ENCODE results near the gene SORL1.
"Not testable (repeated sequence)": the region's sequence is repeated elsewhere in the genome, so short reads cannot be mapped to it uniquely, and the experiment has no call there.

The SORL1 gene

GRCh38 chr11:121478895-121479697, 27.0 kb downstream of the SORL1 start:
- no peak for FAIRE-seq

DNA sequence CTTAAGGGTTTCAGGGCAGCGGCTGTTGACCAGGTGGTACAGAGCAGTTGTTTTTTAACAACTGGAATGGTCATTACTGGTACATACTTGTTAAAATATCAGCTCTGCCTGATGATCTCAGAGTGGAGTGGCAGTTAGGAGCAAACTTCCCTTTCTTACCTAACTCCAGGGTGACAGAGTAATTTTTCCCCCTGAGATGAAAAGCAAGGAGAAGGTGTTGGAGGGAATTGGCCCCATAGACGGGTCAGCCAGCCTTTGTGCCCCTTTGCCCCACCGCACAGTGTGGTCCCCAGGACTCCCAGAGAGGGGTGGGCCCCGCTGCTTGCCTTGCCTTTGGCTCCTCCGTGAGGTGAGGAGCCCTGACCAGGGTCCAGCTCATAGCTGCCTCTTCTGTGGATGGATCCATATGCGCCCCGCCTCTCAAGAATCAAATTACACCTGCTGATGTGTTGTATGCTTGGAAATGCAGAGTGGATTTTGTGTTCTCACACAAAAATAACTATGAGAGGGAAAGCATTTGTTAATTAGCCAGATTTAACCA, 27.7 kb downstream of the SORL1 start:
- FAIRE-seq, result no peak

DNA sequence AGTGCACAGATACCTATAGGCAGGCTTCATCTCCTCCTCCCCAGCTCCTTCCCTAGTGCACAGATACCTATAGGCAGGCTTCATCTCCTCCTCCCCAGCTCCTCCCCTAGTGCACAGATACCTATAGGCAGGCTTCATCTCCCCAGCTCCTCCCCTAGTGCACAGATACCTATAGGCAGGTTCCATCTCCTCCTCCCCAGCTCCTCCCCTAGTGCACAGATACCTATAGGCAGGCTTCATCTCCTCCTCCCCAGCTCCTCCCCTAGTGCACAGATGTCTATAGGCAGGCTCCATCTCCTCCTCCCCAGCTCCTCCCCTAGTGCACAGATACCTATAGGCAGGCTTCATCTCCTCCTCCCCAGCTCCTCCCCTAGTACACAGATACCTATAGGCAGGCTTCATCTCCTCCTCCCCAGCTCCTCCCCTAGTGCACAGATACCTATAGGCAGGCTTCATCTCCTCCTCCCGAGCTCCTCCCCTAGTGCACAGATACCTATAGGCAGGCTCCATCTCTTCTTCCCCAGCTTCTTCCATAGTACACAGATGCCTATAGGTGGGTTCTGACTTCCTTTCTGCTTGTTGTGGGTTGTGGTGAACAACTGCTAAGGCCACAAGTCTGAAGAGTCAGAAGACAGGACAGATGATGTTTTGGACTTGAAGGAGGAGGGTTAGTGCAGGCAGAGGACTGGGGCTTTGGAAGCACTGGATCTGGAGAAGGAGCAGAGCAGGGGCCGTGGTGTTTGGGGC, 29.5 kb downstream of the SORL1 start:
- FAIRE-seq, result not testable (repeated sequence)

DNA sequence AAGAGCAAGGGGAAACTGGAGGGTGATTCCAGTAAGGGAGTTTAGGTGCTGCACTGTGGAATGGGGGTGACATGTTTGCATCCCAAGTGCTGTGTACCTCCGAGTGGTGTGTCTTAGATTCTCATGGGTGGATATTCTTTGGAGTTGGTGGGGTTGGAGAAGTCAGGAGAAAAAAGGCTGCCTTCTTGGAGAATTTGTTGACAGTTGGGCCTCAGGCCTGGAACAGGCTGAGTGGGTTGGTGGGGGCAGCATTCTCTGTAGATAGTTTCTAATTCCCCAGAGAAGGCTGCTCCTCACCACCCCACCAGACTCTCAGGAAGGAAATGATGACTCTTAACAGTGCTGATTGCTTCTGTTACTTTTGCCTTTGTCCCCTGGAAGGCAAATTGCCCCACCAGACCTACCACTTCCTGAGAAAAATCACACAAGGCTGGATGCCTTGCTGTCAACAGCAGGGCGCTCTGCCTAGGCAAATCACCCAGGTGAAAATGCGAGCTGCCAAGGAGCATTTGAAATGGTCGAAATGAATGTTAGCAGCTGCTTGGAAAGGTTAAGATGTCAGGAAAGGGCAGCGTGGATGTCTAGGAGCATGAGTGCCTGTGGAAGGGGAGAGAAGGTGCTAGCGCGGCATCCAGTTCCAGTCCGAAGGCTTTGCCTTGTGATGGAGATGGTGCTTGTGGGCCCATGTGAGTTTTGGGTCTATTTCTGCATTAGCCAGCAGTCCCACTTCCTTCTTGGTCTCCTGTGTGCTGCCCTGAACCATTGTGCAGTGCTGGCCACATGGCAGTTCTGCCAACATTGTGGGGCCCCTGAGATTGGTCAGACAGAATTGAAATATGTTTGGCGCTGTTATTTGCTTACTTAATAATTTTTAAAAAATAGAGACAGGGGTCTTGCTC, 30.4 kb downstream of the SORL1 start:
- FAIRE-seq, result no peak

- no peak for FAIRE-seq
These were observed 31.8 kb downstream of the SORL1 start for GRCh38 chr11:121483805-121484480.

GRCh38 chr11:121485216-121485615, 33.1 kb downstream of the SORL1 start:
- FAIRE-seq, result no peak

GRCh38 chr11:121486054-121486453, 33.9 kb downstream of the SORL1 start:
- no peak for FAIRE-seq

DNA sequence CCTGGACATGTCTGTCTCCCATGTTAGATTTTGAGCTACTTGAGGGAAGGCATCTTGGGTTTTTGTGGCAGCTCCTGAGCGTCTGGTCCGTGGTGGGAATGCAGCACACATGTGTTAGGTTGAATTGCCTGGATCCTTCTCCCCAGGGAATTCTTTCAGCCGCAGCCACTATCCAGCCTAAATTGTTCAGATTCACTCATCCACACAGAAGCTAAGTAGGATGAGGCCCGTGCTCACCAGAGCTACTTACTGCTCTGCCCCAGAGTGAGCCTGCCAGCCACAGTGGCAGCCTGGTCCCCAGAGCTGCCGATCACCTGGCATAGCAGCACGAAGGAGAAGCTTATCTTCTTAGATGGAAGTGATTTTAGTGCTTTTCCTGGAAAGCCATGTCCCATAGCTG, 35.1 kb downstream of the SORL1 start:
- no peak for FAIRE-seq

DNA sequence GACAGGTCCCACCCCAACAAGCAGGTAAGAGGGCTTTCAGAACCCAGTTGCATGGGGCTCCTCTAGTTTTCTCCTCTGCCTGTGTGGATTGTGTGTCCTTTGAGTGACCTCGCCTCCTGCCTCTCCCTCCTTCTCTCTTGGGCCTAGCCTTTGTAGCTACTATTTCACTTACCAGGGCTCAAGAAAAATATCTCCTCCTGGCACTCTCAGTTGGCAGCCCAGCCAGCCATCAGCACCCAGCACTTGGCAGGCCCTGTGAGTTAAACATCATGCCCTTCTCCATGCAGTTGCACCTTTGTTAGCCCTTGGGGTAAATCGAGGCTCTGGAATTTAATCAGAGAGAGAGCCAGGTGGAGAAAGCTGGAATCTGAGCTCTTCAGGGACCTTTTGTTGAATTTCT, 36.1 kb downstream of the SORL1 start:
- no peak for FAIRE-seq

DNA sequence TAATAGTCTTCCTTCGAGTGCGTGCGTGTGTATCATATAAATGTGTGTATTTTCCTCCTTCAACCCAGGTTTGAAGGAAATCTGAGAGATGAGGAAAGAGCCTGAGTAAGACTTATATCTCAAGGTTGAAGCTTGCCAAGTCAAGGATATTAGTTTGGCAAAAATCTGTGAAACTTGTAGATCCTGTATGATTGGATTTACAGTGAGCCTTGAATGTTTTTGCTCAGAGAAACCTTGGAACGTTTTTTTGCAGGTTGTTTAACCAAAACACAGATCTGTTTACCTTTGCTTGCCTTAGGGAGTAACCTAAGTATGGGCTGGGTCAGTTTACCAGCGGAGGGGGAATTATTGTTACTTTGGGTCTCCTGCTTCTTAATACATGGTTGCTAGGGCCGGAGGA, 36.5 kb downstream of the SORL1 start:
- FAIRE-seq, result no peak

GRCh38 chr11:121489823-121490222, 37.7 kb downstream of the SORL1 start:
- FAIRE-seq, result no peak

DNA sequence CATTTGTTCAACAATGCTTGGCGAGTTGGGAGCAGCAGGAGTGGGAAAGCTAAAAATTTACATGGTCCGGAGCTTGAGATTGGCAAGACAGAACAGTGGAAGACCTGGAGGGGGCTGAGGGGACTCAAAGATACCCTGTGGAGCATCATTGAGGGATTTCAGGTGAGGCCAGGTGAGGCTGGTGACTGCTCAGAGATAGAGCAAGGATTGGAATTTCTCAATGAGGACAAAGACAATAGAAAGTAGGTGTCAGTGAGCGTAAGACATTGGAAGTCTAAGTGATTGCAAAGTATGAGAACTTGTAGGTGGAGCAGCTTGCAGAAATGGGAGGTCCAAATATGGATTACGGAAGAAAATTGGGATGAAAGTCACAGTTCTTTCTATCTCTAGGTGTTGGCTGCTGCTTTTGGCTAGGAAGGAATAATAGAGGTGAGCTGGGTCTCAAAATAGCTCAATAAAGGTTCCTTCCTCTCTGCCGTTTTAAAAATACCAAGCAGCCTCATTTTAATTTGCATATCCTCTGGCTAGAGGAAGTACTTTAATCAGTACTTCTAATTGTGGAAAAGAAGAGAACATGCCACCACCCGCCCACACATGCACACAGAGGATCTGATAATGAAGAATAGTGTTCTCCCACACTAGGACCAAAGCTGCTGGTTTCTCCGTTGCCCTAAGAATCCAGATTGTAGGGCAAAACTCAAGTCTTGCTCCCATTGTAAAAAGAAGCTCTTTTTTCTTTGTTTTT, 42.4 kb downstream of the SORL1 start:
- no peak for FAIRE-seq

GRCh38 chr11:121497176-121497998, 45.3 kb downstream of the SORL1 start:
- FAIRE-seq, result no peak

DNA sequence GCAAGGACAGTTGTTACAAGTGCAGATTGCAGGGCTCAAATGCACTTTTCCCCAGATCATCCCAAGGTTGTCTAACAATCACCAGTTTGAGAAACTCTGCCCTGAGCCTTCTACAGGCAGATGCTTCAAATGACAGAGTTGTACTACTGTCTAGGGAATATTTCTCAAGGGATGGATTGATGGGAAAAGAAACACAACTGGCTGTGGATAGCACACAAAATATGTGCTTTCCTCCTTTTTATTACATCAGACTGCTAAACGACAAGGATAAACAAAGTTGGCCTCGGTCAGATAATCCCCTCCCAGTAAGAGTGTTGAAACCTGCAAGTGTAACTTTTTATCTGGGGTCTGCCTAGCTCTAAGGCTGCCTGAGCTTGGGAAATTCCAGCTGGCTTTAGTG, 47.3 kb downstream of the SORL1 start:
- FAIRE-seq, result no peak

DNA sequence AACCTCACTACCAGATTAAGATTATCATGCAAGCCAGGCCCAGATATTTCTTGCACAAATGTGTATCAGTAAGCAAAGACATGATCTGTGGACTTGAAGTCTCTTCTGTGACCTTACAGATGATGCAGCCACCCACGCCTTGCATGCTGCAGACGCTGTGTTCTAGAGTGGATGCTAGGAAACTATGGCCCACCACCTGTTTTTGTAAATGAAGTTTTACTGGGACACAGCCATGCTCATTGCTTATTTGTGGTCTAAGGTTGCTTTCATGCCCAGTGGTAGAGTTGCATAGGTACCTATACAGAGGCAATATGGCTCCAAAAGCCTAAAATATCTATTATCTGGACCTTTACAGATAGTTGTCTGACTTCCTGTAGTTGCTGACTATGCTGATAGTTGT, 48.2 kb downstream of the SORL1 start:
- FAIRE-seq, result no peak

DNA sequence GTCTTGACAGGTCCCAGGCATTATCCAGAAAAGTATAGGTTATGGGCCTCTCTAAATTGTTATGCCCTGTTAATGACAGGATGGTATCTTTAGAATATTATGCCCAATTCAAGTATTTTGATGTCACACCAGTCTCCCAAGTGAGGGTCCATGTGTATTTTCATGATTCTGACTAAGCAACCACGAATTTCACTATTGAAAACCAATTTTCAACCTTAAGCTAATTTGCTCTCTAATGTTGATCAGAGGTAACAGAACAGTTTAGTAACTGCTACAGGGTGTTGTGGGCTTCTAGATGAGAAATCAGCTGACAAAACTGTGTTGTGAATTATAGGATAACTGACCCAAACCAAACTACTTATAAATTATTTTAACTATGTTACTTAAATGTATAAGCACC, 48.6 kb downstream of the SORL1 start:
- no peak for FAIRE-seq

- no peak for FAIRE-seq
These were observed 50.9 kb downstream of the SORL1 start for GRCh38 chr11:121503051-121503450.

- not testable (repeated sequence) for FAIRE-seq
These were observed 54.1 kb downstream of the SORL1 start for GRCh38 chr11:121506237-121506636.

- no peak for FAIRE-seq
These were observed 56.3 kb downstream of the SORL1 start for GRCh38 chr11:121508449-121508848.

DNA sequence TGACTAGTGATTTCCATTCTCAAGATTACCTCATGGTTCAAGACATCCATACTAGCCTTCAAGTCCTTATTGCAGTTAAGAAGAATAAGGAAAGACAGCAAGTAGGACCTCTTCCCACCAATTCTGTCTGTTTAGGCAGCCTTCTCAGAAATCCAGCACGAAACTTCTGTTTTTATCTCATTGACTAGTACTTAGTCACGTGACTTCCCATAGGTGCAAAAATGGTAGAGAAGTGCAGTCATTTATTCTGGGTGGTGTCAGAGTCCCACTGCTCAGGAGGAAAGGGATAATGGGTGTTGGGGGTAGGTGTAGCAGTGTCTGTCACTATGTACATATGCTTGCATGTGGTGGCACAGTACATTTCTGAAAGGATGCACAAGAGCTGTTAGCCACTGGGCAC, 58.3 kb downstream of the SORL1 start:
- no peak for FAIRE-seq

All from colon (tissue), 2 donors.